HG03520 (cell line): ENCODE results near the gene RUSC1.
A peak's percentile ranks its signal among the peaks of the same experiment; 100 is the strongest.
"Not testable (repeated sequence)": the region's sequence is repeated elsewhere in the genome, so short reads cannot be mapped to it uniquely, and the experiment has no call there.

Source experiments
- ATAC-seq: cut with Tn5 transposase; IDR thresholded peaks from one replicate; pipeline ENCODE4 v1.9.1; 2021; ENCODE audit warnings: mild to moderate bottlenecking, moderate library complexity; ENCODE audit not compliant: unreplicated experiment

RUSC1 gene, protein sequence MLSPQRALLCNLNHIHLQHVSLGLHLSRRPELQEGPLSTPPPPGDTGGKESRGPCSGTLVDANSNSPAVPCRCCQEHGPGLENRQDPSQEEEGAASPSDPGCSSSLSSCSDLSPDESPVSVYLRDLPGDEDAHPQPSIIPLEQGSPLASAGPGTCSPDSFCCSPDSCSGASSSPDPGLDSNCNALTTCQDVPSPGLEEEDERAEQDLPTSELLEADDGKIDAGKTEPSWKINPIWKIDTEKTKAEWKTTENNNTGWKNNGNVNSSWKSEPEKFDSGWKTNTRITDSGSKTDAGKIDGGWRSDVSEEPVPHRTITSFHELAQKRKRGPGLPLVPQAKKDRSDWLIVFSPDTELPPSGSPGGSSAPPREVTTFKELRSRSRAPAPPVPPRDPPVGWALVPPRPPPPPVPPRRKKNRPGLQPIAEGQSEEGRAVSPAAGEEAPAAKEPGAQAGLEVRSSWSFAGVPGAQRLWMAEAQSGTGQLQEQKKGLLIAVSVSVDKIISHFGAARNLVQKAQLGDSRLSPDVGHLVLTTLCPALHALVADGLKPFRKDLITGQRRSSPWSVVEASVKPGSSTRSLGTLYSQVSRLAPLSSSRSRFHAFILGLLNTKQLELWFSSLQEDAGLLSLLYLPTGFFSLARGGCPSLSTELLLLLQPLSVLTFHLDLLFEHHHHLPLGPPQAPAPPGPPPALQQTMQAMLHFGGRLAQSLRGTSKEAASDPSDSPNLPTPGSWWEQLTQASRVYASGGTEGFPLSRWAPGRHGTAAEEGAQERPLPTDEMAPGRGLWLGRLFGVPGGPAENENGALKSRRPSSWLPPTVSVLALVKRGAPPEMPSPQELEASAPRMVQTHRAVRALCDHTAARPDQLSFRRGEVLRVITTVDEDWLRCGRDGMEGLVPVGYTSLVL

DNA sequence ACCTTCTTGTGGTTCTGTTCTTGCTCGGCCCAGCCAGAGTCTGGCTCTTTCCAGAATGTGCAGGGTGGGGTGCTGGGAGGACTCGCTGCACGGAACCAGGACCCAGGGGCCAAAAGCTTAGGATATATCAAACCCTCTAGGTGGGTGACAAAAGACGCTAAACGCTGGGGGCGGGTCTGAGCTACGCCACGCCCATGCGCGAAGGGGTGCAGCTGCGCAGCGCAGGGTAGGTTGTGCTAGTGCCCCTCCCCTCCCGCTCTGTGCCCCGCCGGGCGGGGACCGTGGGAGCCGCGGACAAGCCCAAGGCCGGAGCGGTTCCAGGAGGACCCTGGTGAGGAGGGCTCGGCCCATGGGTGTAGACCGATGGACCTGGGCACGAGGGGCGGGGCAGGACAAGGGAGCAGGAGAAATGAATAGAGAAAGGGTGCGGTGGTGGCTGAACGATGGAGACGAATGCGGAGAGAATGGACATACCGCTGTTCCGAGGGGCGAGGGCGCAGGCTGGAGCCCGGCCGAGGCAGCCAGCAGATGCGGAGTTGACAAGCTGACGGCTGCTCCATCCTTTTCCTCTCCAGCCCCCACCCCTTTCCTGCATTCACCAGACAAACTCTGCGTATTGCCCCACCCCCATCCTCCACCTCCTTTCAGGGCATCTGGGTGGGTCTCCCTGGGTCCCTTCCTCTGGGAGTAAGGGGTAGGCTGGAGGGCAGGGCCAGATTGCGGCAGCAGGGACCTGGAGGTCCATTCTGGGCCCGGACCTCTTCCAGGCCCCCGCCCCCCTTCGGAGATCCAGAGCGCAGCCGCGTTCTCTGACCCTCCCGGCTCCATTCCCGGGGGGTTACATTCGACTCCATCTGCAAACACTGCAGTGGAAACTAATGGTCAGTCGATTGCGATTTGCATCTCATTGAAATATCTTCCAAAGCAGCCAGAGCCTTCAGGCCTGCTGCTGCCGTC is at the start of gene RUSC1:
Gene RUSC1, plus strand, starts transcription at position 234 of the 957 bp plus-strand sequence. CDS start 880 bp downstream, outside the sequence.
- no peak for ATAC-seq

DNA sequence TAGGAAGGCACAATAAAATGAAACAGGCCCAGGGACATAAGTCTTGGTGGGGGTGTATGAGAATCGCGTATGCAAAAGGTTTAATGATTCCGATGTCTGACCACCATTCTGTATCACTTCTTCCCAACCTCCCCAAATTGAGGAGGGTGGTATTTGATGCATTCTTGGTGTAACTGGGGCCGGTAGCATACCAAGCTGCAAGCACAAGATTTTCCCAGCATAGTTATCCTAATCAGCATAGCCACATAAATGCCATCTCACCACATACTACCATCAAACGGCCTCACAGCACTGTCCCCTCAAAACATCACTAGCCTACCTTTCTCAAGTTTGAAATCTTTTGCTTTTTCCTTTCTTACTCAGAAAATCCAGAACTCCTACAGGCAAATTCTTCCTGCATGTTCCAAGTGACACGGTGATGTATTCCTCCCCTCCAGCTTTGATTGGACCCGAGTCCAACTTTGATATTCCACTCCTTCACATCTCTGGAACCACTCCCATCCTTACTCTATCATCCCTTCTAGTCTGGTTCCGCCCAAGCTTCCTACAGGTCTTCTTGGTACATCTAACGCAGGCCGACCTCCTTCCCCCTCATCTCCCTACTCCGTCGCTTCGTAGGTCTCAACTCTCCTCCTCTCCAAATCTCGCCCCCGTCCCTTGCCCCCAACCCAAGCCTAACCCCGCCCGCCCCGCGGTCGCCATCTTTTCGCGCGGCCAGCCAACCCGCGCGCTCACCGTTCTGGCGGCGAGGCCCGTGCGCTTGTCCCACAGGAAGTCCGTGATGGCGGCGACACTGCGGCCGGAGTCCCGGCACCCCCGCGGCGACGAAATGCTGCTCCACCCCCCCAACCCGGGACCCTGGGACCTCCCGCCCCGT is 48.0 kb upstream of the RUSC1 start:
- ATAC-seq: peak; percentile 20

DNA sequence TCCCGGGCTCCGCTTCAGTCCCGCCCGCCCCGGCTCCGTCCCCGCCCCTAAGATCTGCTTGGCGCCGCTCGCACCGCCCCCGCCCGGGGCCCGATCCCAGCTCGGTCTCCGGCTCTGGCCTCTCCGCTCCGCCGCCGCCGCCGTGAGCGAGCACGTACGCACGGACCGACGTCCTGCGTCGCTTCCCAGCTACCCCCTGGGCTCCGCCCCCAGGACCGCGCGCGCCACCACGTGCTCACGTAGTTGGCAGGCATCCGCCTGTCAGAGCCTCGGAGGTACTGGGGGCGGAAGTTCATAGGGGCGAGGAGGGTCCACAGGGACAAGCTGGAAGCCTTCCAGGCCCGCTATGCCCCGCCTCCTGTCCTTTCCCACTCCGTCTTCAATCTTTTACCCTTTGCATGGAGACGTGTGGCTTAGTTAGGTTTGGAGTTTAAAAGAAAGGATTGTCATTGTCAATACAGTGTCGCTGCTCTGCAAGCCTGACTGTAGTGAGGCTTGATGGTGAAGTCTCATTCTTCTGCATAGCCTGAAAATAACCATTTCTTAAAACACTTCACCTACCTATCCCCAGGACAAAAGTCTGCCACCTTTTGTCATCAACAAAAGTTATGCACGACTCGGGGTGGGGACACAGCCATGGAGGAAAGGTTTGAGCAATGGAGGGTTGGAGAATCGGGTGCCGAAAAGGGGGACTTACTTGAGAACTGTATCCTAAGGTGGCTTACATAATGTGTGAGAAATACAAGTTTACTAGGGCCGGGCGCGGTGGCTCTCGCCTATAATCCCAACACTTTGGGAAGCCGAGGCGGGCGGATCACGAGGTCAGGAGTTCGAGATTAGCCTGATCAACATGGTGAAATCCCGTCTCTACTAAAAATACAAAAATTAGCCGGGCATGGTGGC is 47.1 kb upstream of the RUSC1 start, which contains the start of gene CLK2:
Gene CLK2, minus strand, starts transcription at position 162 of the 903 bp plus-strand sequence. CDS start 2,527 bp downstream, outside the sequence.
- ATAC-seq: peak; percentile 64

DNA sequence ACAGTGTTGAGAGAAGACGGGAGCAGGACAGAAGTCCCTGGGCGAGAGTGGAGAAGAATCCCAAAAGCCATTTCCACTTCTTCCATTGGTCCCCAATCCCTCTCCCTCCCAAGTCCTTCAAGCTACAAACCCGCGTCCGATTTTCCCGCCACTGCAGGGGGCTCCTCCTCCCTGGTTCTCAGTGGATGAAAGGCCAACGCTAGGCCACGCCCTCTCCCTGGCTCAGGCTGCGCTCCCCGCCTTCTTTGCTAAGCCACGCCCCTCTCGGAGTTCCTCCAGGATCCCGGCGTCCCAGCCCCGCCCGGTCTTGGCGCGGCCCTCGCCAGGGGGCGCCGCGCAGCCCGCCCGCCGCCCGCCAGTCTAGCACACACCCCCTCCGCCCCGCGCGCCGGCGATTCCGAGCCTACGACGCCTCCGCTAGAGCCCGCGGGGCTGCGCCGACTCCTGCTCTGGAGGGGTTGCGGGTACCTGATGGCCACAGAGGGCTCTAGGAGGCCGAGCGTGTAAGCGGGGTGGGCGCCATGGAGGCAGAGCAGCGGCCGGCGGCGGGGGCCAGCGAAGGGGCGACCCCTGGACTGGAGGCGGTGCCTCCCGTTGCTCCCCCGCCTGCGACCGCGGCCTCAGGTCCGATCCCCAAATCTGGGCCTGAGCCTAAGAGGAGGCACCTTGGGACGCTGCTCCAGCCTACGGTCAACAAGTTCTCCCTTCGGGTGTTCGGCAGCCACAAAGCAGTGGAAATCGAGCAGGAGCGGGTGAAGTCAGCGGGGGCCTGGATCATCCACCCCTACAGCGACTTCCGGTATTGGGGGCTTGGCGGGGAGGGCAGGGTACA is 43.4 kb upstream of the RUSC1 start, which contains the start of gene HCN3:
Gene HCN3, plus strand, starts transcription at position 394 of the 832 bp plus-strand sequence. Its CDS starts 128 bp downstream, at position 522.
- peak; percentile 57 for ATAC-seq

DNA sequence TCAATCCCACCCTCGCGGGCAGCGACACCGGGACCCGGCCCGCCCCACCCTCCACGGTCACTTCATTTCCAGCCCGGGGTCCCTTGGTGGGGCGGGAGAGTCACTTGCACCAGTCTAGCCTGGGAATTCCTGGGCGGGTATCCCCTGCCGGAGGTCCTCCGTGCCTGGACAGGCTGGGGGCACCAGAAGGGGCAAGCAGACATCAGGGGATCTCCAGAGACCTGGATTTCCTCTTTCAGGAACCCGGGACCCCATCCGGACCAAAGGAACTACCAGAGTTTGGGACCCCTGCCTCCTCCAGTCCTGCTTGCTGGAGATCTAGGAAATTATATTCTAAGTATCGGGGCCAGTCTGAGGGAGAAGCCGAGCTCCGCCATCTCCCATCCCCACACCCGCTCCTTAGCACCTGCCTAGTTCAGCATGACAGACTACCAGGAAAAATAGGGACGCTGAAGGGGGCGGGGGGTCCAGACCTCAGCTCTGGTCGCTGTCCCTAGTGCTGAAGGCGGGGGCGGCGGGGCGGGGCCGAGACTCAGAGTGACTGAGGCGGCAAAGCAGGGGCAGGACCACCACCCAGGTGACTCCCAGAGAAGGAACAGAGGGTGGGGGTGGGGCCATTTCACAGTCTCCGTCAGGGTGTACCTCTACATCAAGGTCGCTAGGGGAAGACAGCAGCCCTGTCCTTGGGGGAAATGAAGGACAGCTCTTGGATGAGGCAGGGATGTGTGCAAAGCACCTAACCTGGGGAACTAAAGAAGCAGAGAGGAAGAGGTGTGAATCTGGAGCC is 42.6 kb upstream of the RUSC1 start:
- ATAC-seq: no peak

DNA sequence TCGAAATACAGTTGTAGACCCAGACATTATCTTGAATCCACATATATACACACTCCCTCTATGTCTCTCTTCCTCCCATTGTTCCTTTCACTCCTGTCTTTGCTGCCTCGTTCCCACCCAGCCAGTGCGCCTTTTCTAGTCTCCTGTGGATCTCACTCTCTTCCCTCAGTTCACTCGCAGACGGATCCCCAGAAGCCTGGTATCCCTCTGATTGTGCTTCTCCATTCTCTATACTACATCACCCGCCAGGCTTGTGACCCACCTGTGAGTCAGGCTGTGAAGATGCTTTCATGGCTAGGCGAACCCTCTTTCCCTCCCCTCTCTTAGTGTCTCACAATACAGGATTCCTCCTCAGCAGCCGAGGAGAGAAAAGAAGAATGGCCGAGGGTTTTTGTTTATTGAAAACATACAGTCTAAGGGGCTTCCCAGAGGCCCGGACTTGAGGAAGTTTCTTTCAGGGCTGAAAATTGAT is 42.0 kb upstream of the RUSC1 start:
- ATAC-seq: no peak

DNA sequence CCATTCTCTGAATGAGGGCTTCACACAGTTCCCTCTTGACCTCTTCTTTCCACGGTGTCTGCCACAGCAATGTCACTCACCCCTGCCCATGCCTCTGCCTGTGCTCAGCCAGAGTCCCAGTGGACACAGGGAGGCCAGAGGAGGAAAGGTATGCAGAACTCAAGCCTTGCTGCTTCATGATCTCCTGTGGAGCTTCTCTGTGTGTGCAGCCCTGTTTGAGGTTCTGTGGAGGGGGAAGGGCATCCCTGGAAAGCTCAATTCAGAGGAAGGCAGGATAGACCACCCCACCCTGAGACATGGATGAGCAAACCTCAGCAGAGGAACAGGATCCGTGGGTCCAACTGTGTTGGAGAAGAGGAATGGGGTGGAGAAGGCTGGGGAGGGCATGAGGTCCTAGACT is 41.4 kb upstream of the RUSC1 start:
- ATAC-seq: no peak

DNA sequence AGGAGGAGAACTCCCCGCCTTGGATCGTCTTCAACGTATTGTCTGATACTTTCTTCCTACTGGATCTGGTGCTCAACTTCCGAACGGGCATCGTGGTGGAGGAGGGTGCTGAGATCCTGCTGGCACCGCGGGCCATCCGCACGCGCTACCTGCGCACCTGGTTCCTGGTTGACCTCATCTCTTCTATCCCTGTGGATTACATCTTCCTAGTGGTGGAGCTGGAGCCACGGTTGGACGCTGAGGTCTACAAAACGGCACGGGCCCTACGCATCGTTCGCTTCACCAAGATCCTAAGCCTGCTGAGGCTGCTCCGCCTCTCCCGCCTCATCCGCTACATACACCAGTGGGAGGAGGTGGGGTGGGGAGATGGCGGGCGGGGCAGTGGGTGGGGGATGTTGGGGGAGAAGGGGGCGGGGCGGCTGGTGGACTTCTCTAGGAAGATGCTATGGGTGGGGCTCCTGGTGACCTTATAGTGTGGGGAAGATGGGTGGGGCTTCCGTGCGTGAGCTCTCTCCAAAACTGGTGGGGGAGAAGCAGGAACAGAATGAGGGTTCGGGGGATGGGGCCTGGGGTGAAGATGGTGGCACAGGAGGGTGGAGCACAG is 38.1 kb upstream of the RUSC1 start:
- no peak for ATAC-seq

DNA sequence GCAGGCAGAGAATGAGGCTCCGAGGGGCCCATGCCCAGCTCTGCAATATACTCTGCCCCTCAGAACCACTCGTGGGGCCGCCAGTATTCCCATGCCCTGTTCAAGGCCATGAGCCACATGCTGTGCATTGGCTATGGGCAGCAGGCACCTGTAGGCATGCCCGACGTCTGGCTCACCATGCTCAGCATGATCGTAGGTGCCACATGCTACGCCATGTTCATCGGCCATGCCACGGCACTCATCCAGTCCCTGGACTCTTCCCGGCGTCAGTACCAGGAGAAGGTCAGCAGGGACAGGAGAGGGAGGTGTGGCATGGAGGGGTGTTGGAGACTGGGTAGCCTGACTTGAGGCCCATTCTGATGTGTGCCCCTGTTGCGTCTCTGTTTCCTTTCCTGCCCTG is 36.2 kb upstream of the RUSC1 start:
- ATAC-seq: no peak

DNA sequence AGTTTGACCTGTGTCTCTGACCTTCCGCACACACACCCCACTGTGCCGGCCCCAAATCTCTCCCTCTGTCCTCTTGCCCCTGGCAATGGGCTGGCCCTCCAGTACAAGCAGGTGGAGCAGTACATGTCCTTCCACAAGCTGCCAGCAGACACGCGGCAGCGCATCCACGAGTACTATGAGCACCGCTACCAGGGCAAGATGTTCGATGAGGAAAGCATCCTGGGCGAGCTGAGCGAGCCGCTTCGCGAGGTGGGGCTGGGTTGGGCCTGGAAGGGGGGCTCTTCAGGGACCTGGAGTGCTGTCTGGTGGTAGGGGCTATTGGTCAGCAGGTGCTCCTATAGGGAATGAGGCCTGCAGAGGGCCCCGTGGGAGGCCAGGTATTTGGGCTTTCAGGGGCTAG is 35.6 kb upstream of the RUSC1 start:
- no peak for ATAC-seq

DNA sequence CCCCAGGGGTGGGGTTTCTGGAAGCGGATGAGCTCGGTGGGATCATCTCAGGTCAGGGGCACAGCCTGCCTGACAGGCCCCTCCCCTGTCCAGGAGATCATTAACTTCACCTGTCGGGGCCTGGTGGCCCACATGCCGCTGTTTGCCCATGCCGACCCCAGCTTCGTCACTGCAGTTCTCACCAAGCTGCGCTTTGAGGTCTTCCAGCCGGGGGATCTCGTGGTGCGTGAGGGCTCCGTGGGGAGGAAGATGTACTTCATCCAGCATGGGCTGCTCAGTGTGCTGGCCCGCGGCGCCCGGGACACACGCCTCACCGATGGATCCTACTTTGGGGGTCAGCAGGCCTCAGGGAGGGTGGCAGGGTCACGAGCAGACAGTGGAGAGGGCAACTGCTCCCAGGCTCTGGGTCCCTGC is 35.1 kb upstream of the RUSC1 start:
- ATAC-seq: no peak

DNA sequence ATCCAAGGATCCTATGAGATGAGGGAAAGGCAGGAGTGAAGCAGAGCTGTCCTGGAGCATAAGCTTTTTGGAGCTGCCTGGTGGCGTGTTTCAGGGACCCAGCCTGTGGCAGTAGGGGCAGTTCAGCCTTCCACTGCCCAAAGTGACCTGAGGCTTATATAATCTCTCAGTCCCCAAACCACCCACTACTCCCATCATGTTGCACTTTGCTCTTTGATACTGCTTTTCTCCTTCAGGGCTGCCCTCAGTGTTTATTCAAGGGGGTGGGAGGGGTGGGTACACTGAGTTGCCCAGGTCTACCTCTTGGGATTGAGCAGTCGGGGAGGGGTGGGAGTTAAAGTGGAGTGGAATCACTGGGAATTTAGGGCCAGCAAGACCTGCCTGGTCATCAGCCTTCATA is 34.1 kb upstream of the RUSC1 start:
- ATAC-seq: no peak

DNA sequence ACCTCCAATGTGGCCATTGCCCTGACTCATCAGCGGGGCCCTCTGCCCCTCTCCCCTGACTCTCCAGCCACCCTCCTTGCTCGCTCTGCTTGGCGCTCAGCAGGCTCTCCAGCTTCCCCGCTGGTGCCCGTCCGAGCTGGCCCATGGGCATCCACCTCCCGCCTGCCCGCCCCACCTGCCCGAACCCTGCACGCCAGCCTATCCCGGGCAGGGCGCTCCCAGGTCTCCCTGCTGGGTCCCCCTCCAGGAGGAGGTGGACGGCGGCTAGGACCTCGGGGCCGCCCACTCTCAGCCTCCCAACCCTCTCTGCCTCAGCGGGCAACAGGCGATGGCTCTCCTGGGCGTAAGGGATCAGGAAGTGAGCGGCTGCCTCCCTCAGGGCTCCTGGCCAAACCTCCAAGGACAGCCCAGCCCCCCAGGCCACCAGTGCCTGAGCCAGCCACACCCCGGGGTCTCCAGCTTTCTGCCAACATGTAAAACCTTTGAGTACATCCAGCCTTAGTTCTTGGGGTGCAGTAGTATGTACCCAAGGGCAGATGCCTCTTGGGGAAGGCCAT is 32.6 kb upstream of the RUSC1 start:
- ATAC-seq: no peak

DNA sequence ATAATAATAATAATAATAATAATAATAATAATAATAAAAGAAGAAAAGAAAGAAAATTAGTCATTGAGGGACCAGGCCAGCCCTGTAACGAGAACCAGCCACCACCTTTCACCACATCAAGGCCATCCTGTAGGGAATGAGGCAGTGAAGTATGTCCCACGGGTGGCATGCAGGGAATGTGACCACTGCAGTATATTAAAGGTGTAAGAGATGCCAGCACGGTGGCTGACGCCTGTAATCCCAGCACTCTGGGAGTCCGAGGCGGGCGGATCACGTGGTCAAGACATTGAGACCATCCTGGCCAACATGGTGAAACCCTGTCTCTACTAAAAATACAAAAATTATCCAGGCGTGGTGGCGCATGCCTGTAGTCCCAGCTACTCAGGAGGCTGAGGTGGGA is 29.7 kb upstream of the RUSC1 start:
- not testable (repeated sequence) for ATAC-seq

DNA sequence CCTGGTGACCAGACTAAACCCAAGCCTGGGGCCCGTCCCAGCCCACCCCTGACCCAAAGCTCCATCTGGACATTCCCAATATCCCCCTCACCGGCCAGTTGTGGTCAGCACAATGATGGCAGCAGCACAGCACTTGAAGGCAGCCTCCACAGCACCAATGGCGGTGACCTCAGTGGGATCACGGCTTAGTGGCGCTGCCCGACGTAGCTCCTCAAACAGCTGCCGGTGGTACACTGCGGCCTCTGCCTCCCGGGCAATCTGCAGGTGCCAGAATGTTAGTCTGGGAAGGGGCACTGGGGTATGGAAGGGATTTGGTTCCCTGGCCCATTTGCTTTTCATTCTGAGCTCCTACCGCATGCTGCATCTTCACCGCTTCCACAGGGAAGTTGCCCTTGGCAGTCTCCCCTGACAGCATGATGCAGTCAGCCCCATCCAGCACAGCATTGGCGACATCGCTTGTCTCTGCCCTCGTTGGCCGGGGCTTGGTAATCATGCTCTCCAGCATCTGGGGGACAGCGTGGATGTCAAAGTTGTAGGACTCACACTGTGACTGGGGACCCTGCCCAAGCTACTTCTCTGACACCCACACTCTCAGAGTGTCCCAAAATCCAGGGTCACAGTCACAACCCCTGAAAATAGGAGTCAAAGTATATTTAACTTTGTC is 27.5 kb upstream of the RUSC1 start:
- no peak for ATAC-seq
